CD4-positive, alpha-beta T cell treated with Interleukin-17A for 1 hour (primary cell): Measurements from ENCODE around the gene ARL15.

Experiments used
- DNase-seq: peaks from one replicate; pipeline ENCODE4 v3.0.0-alpha.2; 2020

Gene ARL15

DNA sequence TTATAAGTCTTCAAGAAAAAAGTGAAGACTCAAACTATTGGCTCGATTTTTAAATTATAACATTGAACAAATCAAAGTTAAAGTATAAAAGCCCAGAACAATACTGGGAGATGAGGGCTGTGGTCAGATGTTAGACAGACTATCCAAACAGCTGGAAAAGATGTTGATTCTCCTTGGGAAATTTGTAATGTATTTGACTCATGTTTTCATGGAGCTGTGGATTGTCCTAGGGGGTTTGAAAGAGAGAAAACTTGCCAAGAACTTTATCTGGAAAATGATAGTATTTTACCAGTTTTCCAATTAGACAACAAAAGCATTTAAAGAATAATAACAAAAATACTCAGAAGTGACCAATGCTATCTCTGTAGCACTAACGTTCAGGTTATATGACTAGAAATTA is 339.2 kb downstream of the ARL15 start:
- DNase-seq = no peak

DNA sequence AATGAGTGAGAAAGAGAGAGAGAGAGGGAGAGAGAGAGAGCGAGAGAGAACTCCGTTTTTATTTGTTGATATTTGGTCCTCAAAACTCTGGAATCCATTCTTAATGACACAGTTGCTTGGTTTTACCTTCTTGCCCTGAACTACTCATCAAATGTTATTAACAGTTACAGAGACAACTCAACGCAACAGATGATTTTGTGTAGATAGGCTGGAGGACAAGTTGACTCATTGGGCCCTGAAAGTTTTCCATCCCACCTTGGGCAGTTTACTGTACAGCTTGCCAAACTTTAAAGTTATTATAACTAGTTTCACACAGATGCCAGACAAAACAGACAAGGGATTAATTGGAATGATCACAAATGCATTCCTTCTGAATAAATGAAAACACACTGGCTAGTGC is 339.9 kb downstream of the ARL15 start:
- no peak for DNase-seq

GRCh38 chr5:53969176-53969730 is 341.1 kb downstream of the ARL15 start:
- no peak for DNase-seq

DNA sequence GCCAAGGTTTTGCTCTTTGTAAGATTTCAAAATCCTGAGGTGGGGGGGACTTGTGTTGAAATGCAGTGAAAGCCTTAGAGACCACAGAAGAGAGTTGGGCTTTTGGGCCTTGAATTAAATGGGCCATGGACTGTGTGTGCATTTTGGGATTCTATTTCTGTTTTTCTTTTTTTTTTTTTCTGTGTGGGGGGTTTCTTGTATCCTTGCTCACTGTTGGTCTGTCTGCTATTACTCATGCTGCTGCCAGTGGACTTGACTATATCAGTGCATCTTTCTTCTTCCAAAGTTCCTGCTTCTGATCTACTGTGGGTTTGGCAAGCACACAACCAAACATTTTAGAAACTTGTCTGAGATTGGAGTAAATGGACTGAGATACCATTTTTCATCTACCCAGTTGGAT is 344.9 kb downstream of the ARL15 start:
- DNase-seq = no peak

DNA sequence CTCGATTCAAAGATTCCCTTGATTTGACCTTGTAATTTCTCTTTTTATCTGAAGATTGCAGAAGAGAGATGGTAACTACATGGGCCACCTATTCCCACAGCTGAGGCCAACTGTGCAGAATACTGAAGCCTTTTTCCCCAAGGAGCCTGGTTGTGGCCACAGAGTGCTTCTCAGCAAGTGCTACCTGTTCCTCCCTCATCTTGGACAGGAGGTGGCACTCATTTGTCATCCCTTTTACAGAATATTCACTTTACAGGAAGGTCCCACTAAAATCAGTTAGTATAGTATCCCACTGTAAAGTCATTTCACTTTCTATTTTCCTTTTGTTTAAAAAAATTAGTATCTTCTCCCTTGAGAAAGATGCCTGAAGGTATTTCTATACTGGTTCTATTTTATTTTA is 346.4 kb downstream of the ARL15 start:
- no peak for DNase-seq

DNA sequence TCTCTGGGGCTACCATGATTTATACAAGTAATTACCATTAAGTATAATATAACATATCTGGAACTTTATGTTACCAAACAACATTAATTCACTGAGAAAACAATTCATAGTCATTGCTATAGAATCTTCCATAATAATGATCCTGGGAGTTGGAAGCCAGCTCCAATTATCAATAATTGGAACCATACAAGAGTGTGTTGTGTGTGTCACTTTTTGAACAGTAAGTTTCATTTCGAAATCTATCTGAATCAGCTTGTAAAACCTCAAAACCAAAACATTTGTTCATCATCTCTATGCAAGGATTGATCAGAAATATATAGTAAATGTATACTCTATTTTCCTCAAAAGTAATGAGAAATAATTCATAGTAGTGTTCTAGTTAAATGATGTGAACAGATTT is 348.1 kb downstream of the ARL15 start:
- no peak for DNase-seq

DNA sequence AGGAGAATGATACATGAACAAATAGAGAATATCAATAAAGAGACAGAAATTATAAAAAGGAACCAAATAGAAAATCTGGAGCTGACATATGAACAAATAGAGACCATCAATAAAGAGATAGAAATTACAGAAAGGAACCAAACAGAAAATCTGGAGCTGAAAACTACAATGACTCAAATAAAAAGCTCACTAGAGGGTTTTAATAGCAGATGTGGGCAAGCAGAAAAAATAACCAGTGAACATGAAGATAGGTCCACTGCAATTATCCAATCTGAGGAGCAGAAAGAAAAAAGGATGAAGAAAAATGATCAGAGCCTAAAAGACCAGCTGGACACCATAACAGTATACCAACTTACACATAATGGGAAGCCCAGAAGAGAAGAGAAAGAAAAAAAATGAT is 353.7 kb downstream of the ARL15 start:
- DNase-seq = no peak

- DNase-seq = no peak
Measured at GRCh38 chr5:53956196-53956595, 354.2 kb downstream of the ARL15 start.

- no peak for DNase-seq
Measured at GRCh38 chr5:53950621-53951020, 359.8 kb downstream of the ARL15 start.

- DNase-seq = no peak
Measured at GRCh38 chr5:53948598-53948997, 361.8 kb downstream of the ARL15 start.

GRCh38 chr5:53946405-53947100 is 363.8 kb downstream of the ARL15 start:
- no peak for DNase-seq

DNA sequence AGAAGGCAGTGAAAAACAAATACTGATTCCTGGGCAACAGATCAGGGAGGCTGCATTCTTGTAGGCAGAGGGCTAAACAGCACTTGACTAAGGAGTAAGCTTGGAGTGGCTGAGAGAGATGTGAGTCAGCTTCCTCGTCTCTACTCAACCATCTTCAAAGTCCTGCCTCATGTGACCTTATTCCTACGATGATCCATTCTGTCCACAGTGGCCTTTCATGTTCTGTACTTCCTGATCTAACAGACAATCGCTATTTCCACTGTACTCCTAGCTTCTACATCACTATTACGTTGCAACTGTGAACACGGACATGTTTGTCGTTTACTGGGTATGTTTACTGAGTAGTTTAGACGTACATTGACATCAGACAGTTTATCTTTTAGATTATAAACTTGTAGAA is 365.4 kb downstream of the ARL15 start:
- DNase-seq = no peak

DNA sequence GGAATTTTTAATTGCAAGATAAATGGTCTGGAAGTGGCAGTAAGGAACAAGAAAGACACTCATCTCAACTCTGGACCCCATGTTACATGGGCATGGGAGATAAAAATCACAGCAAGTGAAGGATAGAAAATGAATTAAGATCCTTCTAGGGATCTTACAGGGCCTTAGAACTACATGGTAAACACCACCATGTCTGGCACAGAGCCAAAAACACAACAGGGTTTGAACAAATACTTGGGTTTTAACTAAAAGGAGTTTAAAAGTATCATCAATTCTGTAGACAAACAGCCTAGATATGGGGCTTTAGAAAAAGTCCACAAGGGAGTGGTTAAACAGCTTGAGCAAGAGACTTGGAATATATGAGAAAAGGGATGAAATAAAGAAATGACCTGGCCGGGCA is 366.4 kb downstream of the ARL15 start:
- DNase-seq = no peak

- DNase-seq = no peak
Measured at GRCh38 chr5:53942724-53943123, 367.6 kb downstream of the ARL15 start.

DNA sequence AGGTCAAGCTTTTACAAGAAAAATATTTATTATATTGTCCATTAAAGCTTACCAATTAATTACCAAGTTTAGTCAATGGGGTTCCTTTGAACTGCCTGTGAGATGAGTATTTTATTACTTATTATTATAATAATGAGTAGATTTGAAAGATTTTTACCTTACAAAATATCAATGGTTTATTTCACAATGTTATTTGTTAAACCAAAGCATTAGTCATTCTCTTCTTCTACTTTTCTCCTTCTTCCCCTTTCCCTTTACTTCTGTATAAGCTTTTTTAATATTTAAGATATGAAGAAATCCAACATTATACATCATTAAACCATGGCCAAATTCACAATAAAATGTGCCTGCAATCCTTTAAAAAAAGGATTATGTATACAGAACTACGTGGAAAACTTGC is 369.5 kb downstream of the ARL15 start:
- DNase-seq = no peak

GRCh38 chr5:53937467-53937866 is 372.9 kb downstream of the ARL15 start:
- no peak for DNase-seq

DNA sequence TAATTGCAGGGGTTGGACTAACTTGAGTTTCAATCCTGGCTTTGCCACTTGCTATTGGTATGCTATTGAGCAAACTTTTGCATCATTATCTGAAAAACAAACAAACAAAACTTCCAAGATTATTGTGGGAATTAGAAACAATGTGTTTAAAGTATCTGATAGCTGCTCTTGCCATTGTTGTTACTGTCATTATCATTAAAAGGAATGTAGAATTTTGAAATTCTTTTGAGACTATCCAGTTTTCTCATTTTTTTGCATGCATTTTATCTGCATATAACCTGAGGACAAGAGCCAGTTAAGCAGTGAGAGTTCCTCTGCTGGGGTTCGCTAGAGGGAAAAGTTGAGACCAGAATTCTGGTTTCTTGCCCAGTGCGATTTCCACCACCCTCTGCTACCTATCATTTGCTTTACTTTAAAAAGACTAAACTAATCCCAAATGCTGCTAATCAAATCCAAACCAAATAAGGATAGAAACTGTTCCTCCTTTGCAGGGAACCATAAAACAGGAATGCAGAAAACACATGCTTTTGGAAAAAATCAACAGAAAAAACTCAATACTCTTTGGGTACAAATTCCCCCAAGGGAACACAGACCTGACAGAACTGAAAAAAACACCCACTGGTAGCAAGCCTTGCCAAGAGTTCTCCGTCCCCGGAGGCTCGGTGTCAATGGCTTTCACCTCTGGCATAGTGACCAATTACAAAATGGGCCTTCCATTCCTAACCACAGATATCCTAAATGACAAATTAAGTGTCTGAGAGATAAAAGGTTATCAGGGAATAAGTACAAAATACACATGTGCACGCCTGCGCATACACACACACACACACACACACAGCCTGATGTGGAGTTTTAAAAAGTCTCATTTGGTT is 373.7 kb downstream of the ARL15 start:
- no peak for DNase-seq

DNA sequence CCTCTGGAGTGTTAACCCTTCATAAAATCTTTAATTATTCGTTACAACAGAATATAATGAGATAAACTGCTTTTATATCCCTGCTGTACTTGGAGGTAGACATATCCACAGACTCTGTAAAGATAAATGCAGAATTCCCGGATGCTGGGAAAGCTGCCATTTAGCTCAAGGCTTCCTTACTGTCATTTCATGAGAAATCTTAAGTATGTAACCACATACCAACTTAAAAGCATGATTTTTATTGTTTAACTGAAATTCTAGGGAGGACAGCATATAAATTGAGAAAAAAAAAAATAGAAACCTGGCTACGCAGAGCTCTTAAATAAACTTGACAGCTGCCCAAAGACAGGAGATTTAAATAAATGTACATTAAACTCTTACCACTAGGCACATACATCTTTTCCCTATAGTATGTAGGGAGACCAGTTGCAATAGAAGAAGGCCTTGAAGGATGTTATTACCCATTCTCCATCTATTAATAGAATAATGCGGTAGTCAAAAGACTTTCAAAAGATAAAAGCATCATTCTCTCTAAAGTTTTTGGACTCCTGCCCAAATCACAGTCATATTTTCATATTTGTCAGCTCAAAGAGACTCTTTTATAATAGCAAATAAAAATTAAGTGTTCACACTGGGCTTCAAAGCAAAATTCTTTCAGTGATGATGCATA is 376.1 kb downstream of the ARL15 start:
- no peak for DNase-seq

DNA sequence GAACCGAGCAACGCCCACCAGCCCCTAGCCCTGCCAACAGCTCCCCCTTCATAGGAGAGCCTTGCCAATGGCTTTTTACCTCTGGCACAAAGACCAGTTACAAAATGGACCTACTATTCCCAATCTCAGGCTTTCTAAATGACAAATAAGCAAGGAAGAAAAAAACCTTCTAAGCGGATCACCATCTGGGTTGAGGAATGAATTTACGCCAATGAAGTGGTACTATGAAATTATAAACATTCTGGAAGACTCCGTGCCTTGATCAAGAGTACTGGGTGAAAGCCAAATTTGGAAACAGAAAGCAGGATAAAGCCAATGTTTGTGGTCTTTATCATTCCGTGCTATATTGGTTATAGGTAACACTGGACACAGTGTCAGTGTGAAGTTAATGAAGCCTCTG is 378.0 kb downstream of the ARL15 start:
- no peak for DNase-seq

- no peak for DNase-seq
Measured at GRCh38 chr5:53930457-53930856, 379.9 kb downstream of the ARL15 start.

DNA sequence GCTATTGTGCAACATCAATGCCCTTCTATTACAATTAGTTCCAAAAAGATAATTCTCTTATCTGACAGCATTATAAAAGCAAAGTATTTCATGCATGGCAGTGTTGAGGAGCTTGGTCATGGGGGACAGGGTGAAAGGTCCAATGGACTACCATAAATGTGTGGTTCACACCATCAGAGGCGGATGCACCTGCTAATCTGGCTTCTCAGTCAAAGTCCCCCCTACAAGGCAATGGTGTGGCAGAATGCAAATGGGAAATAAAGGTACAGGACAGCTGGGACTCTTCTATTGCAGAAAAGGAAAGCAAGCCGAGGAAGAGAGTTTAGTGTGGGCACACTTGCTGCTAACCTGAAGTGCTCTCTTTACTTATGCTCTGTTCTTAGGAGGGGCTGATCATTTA is 380.8 kb downstream of the ARL15 start:
- no peak for DNase-seq

DNA sequence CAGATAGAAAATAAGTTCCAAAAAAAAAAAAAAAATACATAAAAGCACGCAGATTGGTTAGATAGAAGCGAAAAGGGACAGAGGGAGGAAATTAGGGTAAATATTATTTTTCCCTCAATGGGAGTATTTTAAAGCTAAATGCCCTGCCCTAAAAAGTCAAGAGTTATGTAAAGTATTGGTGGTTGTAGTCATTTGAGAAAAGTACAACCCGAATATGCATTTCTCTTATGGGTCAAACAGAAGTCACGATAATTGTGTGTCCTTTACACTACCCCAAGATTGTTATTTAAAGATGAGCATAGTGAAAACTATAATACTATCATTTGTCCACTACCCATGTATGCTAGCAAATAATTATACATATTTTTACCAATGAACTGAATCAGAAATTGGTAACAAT is 381.2 kb downstream of the ARL15 start:
- DNase-seq = no peak

GRCh38 chr5:53928641-53929040 is 381.7 kb downstream of the ARL15 start:
- DNase-seq = no peak
